Neural progenitor cell (in vitro differentiated cells): ENCODE measurements around the gene EDEM2. TPM values are rescaled to one million over a fixed set of nuclear protein-coding genes. Genes with fewer than 3 reads are reported as not detected.
A peak's percentile ranks its signal among the peaks of the same experiment; 100 is the strongest.

Experiments used
- DNase-seq: peaks from one replicate; pipeline ENCODE4 v3.0.0-alpha.2; 2016; ENCODE audit warnings: low spot score
- H2AFZ ChIP-seq: fragments of 200-600 bp; sonication (generic); replicated peaks from 2 replicates; pipeline ENCODE4 v1.6.1; 2016; ENCODE audit warnings: antibody characterized with exemption
- H3F3A ChIP-seq: fragments of 200-600 bp; sonication (generic); 2 replicates; pipeline ENCODE4 v1.6.1; 2016; ENCODE audit warnings: antibody characterized with exemption, low read depth
- H3K27ac ChIP-seq: fragments of 200-600 bp; sonication (generic); 2 replicates; pipeline ENCODE4 v1.5.1; 2016; ENCODE audit warnings: mild to moderate bottlenecking
- H3K27me3 ChIP-seq: fragments of 200-600 bp; sonication (generic); 2 replicates; pipeline ENCODE4 v1.6.1; 2016; ENCODE audit warnings: mild to moderate bottlenecking, moderate library complexity
- H3K36me3 ChIP-seq: fragments of 200-600 bp; sonication (generic); 2 replicates; pipeline ENCODE4 v1.5.1; 2016
- H3K4me1 ChIP-seq: fragments of 200-600 bp; sonication (generic); 2 replicates; pipeline ENCODE4 v1.6.1; 2016; ENCODE audit warnings: mixed run types
- H3K4me2 ChIP-seq: fragments of 200-600 bp; sonication (generic); 2 replicates; pipeline ENCODE4 v1.6.1; 2016
- H3K4me3 ChIP-seq: fragments of 200-600 bp; sonication (generic); 2 replicates; pipeline ENCODE4 v1.5.1; 2016
- H3K79me2 ChIP-seq: fragments of 200-600 bp; sonication (generic); 2 replicates; pipeline ENCODE4 v1.6.1; 2016; ENCODE audit warnings: low read depth
- H3K9ac ChIP-seq: fragments of 200-600 bp; sonication (generic); 2 replicates; pipeline ENCODE4 v1.6.1; 2016
- H3K9me3 ChIP-seq: fragments of 200-600 bp; sonication (generic); 2 replicates; pipeline ENCODE4 v1.5.1; 2016; ENCODE audit warnings: low read depth
- H4K20me1 ChIP-seq: fragments of 200-600 bp; sonication (generic); 2 replicates; pipeline ENCODE4 v1.6.1; 2016; ENCODE audit warnings: low read depth
- H3K27ac Mint-ChIP-seq: 3 replicates; pipeline ENCODE4 v1.8.0; 2021; ENCODE audit warnings: mixed read lengths
- H3K27me3 Mint-ChIP-seq: 2 replicates; pipeline ENCODE4 v1.8.0; 2022; ENCODE audit warnings: low read depth, mild to moderate bottlenecking, inconsistent platforms, moderate library complexity, mixed read lengths; ENCODE audit not compliant: insufficient read depth
- H3K36me3 Mint-ChIP-seq: 3 replicates; pipeline ENCODE4 v1.8.0; 2021; ENCODE audit warnings: mixed read lengths
- H3K4me1 Mint-ChIP-seq: 3 replicates; pipeline ENCODE4 v1.8.0; 2021; ENCODE audit warnings: mixed read lengths
- H3K4me3 Mint-ChIP-seq: 3 replicates; pipeline ENCODE4 v1.8.0; 2021; ENCODE audit warnings: mild to moderate bottlenecking, moderate library complexity, mixed read lengths
- H3K9me3 Mint-ChIP-seq: 3 replicates; pipeline ENCODE4 v1.8.0; 2020; ENCODE audit warnings: mixed read lengths
- EZH2 ChIP-seq: fragments of 200-600 bp; sonication (generic); IDR thresholded peaks from 2 replicates; pipeline ENCODE4 v1.6.1; 2017; ENCODE audit warnings: antibody characterized with exemption, mild to moderate bottlenecking, moderate library complexity
- EZH2phosphoT487 ChIP-seq: fragments of 200-600 bp; sonication (generic); IDR thresholded peaks from 2 replicates; pipeline ENCODE4 v1.6.1; 2017; ENCODE audit warnings: antibody characterized with exemption
- total RNA-seq: library from RNA; depleted of rRNA; stranded (reverse); fragments of >200 nt; gene quantifications from 2 replicates; pipeline ENCODE4 v1.2.3, GENCODE V29; 2015; ENCODE audit warnings: low replicate concordance
- TF ChIP-seq, protein P1 (sequence below): fragments of 200-600 bp; sonication (generic); IDR thresholded peaks from 2 replicates; pipeline ENCODE4 v1.5.1; 2017; ENCODE audit warnings: antibody characterized with exemption, mild to moderate bottlenecking

The EDEM2 gene
- total RNA-seq, 1 donor from 2014 or later, result 9.3 TPM

DNA sequence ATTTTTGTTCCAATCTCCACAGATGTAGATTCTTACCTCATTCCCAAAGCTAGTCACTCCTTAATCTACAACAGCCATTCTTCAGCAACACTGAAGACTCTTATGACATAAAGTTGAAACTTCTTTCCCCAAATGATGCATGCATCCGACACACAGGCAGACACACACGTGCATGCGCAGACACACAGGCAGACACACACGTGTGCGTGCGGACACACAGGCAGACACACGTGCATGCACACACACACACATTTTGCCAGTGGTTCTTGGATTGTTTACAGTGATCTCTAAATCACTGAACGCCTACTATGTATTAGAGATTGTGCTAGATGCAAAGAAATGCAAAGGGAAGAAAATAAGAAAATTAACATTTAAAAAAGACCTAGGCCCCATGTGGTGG is 45.5 kb downstream of the EDEM2 start:
- no peak overlapping the region for H2AFZ ChIP-seq
- H3K36me3 ChIP-seq, result no peaks in the 10 kb centered on the region
- no peaks in the 10 kb centered on the region for H3K79me2 ChIP-seq
- DNase-seq, result no peak
- Mint-ChIP-seq H3K27ac (no peak overlapping the region), H3K36me3 (no peaks in the 10 kb centered on the region), H3K9me3 (no peaks in the 10 kb centered on the region), H3K27me3 (peaks cover 3% of the 10 kb centered on the region), H3K4me1 (no peaks in the 10 kb centered on the region), H3K4me3 (no peak overlapping the region)
- no peaks in the 10 kb centered on the region for H4K20me1 ChIP-seq
- peaks cover 12% of the 10 kb centered on the region for H3F3A ChIP-seq
- no peaks in the 10 kb centered on the region for H3K27me3 ChIP-seq
- H3K9me3 ChIP-seq, result no peaks in the 10 kb centered on the region
- no peak overlapping the region for H3K27ac ChIP-seq
- no peak overlapping the region for H3K4me3 ChIP-seq
- H3K4me2 ChIP-seq, result no peak overlapping the region
- no peaks in the 10 kb centered on the region for H3K4me1 ChIP-seq
- no peak overlapping the region for H3K9ac ChIP-seq
- no peak for TF ChIP-seq EZH2

DNA sequence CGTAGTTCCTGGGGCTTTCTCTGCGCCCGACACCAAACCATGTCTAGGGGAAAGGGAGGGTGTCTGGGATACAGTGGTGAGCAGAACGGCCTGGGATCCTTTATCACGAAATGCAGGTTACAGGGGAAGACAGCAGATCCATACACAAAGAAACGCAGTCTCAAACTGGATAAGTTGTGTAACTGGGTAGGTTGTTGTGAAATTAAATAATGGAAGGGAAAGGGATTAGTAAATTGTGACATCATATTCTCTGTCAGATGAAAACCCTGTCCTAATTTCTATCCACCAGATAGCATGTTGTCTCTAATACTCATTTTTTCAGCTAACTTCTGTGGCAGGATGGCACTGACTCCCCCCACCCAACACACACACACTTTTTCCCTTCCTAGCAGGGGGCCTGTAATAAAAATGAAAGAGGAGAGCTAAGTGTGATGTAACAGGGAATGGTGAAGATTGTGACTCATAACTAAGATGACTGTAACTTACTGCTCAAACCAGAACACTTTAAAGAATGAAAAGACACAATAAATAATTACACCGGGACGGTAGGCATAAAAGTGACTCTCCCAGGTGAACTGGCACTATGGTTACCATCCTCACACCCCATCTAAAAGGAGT is 53.8 kb downstream of the EDEM2 start:
- H3K79me2 ChIP-seq, result peaks cover 41% of the 10 kb centered on the region
- peak overlapping the region; percentile 95 for H3K4me3 ChIP-seq
- H3K27ac Mint-ChIP-seq, result peak overlapping the region; percentile 98
- H4K20me1 ChIP-seq, result peaks cover 21% of the 10 kb centered on the region
- H3K36me3 Mint-ChIP-seq, result peaks cover 7% of the 10 kb centered on the region
- peaks cover 6% of the 10 kb centered on the region for H3K4me1 ChIP-seq
- H3K4me2 ChIP-seq, result peak overlapping the region; percentile 49
- H3K27me3 Mint-ChIP-seq, result peaks cover 4% of the 10 kb centered on the region
- H3K4me1 Mint-ChIP-seq, result peaks cover 23% of the 10 kb centered on the region
- H3K27me3 ChIP-seq, result no peaks in the 10 kb centered on the region
- peak overlapping the region; percentile 96 for H2AFZ ChIP-seq
- H3K27ac ChIP-seq, result no peak overlapping the region
- H3K9me3 Mint-ChIP-seq, result no peaks in the 10 kb centered on the region
- H3K4me3 Mint-ChIP-seq, result peak overlapping the region; percentile 91
- H3K9me3 ChIP-seq, result no peaks in the 10 kb centered on the region
- peaks cover 25% of the 10 kb centered on the region for H3F3A ChIP-seq
- no peak overlapping the region for H3K9ac ChIP-seq
- no peaks in the 10 kb centered on the region for H3K36me3 ChIP-seq
- no peak for TF ChIP-seq EZH2phosphoT487
- no peak for TF ChIP-seq EZH2
- TF ChIP-seq, protein P1, sequence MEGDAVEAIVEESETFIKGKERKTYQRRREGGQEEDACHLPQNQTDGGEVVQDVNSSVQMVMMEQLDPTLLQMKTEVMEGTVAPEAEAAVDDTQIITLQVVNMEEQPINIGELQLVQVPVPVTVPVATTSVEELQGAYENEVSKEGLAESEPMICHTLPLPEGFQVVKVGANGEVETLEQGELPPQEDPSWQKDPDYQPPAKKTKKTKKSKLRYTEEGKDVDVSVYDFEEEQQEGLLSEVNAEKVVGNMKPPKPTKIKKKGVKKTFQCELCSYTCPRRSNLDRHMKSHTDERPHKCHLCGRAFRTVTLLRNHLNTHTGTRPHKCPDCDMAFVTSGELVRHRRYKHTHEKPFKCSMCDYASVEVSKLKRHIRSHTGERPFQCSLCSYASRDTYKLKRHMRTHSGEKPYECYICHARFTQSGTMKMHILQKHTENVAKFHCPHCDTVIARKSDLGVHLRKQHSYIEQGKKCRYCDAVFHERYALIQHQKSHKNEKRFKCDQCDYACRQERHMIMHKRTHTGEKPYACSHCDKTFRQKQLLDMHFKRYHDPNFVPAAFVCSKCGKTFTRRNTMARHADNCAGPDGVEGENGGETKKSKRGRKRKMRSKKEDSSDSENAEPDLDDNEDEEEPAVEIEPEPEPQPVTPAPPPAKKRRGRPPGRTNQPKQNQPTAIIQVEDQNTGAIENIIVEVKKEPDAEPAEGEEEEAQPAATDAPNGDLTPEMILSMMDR, result no peak
- no peak for DNase-seq

DNA sequence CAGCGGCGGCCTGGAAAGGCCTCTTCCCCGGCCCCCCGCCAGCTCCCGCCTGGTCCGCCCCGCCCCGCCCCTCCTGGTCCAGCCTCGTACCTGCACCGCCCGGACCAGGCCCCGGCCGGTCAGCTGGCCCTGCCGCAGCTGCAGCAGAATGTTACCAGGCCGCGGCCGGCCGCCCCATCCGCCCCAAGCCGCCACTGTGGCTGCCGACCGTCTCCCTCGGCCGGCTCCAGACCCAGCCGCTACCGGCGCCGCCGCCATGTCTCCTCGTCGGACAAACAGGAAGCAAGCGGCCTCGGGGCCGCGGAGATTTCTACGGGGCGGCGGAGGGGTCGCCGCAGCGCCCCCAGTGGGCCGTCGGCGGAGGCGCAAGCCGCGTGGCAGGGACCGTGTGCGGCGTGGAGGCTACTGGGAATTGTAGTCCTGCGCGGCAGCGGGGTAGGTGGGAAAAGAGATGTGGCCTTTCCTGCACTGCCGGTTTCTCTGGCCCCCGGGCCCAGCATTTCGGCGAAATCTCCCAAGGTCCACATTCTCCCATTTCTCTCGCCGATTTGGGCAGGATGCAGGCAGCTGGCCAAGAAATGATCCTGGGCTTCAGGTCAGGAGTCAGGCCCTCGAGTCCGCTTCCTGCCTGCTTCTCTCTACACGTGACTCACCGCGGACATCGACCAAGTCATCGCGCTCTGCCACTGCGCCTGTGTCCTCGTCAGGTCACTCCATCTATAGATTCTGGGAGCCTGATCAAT is 54.4 kb downstream of the EDEM2 start, which contains the start of gene TRPC4AP:
TRPC4AP (minus strand) TSS at position 284 of the 743 bp plus-strand sequence; CDS start at position 258, 26 bp downstream.
- Histone ChIP-seq H3K27me3 (no peaks in the 10 kb centered on the region), H3K4me1 (peaks cover 6% of the 10 kb centered on the region), H4K20me1 (peaks cover 28% of the 10 kb centered on the region), H3K36me3 (no peaks in the 10 kb centered on the region), H3K9me3 (no peaks in the 10 kb centered on the region), H3K4me3 (peak within 1 kb of the TSS; percentile 95), H2AFZ (peak within 1 kb of the TSS; percentile 96), H3F3A (peaks cover 23% of the 10 kb centered on the region), H3K9ac (peak within 1 kb of the TSS; percentile 95), H3K27ac (peak within 1 kb of the TSS; percentile 76), H3K4me2 (peak within 1 kb of the TSS; percentile 92), H3K79me2 (peaks cover 48% of the 10 kb centered on the region)
- peak; percentile 95 for DNase-seq
- peak within 1 kb of the TSS; percentile 91 for H3K4me3 Mint-ChIP-seq
- H3K36me3 Mint-ChIP-seq, result peaks cover 8% of the 10 kb centered on the region
- H3K9me3 Mint-ChIP-seq, result no peaks in the 10 kb centered on the region
- H3K4me1 Mint-ChIP-seq, result peaks cover 23% of the 10 kb centered on the region
- H3K27ac Mint-ChIP-seq, result peak within 1 kb of the TSS; percentile 98
- peaks cover 4% of the 10 kb centered on the region for H3K27me3 Mint-ChIP-seq
- TF ChIP-seq, protein P1, result peak; percentile 96
- no peak for TF ChIP-seq EZH2
- TF ChIP-seq EZH2phosphoT487, result no peak
